IPS-15b (cell line): Measurements from ENCODE around the gene FAM110C.
A peak's percentile ranks its signal among the peaks of the same experiment; 100 is the strongest.
"Not testable (repeated sequence)": the region's sequence is repeated elsewhere in the genome, so short reads cannot be mapped to it uniquely, and the experiment has no call there.

ENCODE experiments used
- H3K27me3 ChIP-seq: one replicate; pipeline ENCODE4 v1.6.1; 2013; ENCODE audit warnings: low read length; ENCODE audit not compliant: control insufficient read depth, insufficient read depth
- H3K36me3 ChIP-seq: one replicate; pipeline ENCODE4 v1.6.1; 2013; ENCODE audit warnings: low read length; ENCODE audit not compliant: control insufficient read depth, insufficient read depth
- H3K4me1 ChIP-seq: one replicate; pipeline ENCODE4 v1.6.1; 2013; ENCODE audit warnings: mild to moderate bottlenecking, low read length; ENCODE audit not compliant: control insufficient read depth, insufficient read depth
- H3K4me3 ChIP-seq: one replicate; pipeline ENCODE4 v1.5.1; 2013; ENCODE audit warnings: low read depth, low read length
- H3K9ac ChIP-seq: one replicate; pipeline ENCODE4 v1.6.1; 2013; ENCODE audit warnings: low read depth, mild to moderate bottlenecking, low read length
- H3K9me3 ChIP-seq: one replicate; pipeline ENCODE4 v1.6.1; 2013; ENCODE audit warnings: mild to moderate bottlenecking, low read length; ENCODE audit not compliant: control insufficient read depth, insufficient read depth

FAM110C gene

GRCh38 chr2:46471-47345 lies at the start of gene FAM110C:
TSS of gene FAM110C (minus strand) at chr2:46505. CDS start at chr2:46385, 120 bp downstream.
- no peak within 1 kb of the TSS for H3K9ac ChIP-seq
- H3K27me3 ChIP-seq, result peaks cover 30% of the 10 kb centered on the region
- H3K4me3 ChIP-seq, result peak within 1 kb of the TSS; percentile 64
- no peaks in the 10 kb centered on the region for H3K4me1 ChIP-seq
- H3K9me3 ChIP-seq, result no peaks in the 10 kb centered on the region
- no peaks in the 10 kb centered on the region for H3K36me3 ChIP-seq

DNA sequence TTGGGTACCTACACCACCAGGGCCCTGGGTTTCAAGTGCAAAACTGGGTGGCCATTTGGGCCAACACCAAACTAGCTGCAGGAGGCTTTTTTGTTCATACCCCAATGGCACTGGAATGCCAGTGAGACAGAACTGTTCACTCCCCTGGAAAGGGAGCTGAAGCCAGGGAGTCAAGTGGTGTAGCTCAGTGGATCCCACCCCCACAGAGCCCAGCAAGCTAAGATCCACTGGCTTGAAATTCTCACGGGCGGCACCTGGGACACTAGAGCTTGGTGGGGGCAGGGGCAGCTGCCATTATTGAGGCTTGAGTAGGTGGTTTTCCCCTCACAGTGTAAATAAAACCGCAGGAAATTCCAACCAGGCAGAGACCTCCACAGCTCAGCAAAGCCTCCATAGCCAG lies 46.0 kb upstream of the FAM110C start:
- Histone ChIP-seq H3K4me1 (no peaks in the 10 kb centered on the region), H3K9ac (no peak overlapping the region), H3K36me3 (no peaks in the 10 kb centered on the region), H3K9me3 (no peaks in the 10 kb centered on the region), H3K27me3 (no peaks in the 10 kb centered on the region), H3K4me3 (no peak overlapping the region)

DNA sequence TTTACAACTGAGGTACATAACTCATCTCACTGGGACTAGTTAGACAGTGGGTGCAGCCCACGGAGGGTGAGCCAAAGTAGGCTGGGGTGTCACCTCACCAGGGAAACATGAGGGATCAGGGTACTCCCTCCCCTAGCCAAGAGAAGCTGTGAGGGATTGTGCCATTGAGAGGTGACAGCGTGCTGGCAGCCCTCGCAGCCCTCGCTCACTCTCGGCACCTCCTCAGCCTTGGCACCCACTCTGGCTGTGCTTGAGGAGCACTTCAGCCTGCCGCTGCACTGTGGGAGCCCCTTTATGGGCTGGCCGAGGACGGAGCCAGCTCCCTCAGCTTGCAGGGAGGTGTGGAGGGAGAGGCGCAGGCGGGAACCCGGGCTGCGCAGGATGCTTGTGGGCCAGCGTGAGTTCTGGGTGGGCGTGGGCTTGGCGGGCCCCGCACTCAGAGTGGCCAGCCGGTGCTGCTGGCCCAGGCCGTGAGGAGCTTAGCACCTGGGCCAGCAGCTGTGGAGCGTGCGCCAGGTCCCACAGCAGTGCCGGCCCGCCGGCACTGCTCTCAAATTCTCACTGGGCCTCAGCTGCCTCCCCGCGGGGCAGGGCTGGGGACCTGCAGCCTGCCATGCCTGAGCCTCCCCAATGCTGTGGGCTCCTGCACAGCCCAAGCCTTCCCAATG lies 44.5 kb upstream of the FAM110C start:
- no peak overlapping the region for H3K4me3 ChIP-seq
- H3K36me3 ChIP-seq, result no peaks in the 10 kb centered on the region
- H3K4me1 ChIP-seq, result no peaks in the 10 kb centered on the region
- no peaks in the 10 kb centered on the region for H3K27me3 ChIP-seq
- H3K9ac ChIP-seq, result no peak overlapping the region
- H3K9me3 ChIP-seq, result no peaks in the 10 kb centered on the region

- H3K4me3 ChIP-seq, result no peak overlapping the region
- no peaks in the 10 kb centered on the region for H3K27me3 ChIP-seq
- no peak overlapping the region for H3K9ac ChIP-seq
- H3K9me3 ChIP-seq, result no peaks in the 10 kb centered on the region
- no peaks in the 10 kb centered on the region for H3K36me3 ChIP-seq
- peaks cover 2% of the 10 kb centered on the region for H3K4me1 ChIP-seq
Observed at GRCh38 chr2:85761-86160, 39.5 kb upstream of the FAM110C start.

- Histone ChIP-seq H3K4me3 (no peak overlapping the region), H3K9me3 (no peaks in the 10 kb centered on the region), H3K36me3 (no peaks in the 10 kb centered on the region), H3K9ac (no peak overlapping the region), H3K27me3 (no peaks in the 10 kb centered on the region), H3K4me1 (peaks cover 13% of the 10 kb centered on the region)
Observed at GRCh38 chr2:84121-84520, 37.8 kb upstream of the FAM110C start.

DNA sequence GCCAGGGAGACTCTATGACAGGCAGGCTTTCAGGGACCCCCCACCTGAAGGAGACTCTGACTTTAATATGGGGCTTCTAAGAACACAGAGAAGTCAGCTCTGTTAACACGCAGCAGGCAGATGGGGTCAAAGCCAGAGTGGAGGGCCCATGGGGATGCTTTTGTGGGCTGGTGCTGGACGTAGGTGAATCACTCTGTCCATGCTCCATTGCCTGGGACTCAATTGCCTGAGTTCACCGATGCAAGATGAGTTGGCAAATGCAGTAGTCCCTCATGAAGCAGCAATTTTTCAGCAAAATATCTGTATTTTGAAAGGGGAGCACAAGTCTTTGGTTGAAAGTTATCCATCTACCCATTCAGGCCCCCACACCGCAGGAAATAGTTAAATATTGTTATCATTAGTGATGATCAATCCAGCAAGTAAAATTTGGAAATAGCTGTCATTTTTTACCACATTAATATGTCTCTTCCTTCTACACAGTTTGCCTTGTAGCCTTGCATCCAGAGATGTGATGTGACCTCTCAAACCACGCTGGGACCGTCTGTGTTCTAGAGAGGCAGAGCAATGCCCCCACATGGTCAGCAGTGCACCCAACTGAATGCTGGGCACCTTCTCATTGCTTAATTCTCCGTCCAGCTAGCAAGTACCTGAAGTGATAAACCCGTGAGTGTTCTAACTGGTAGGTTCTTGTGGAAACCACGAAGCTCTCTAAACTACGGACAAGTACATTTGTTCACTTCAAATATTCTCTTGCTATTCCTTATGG lies 34.8 kb upstream of the FAM110C start:
- no peak overlapping the region for H3K9ac ChIP-seq
- H3K27me3 ChIP-seq, result no peaks in the 10 kb centered on the region
- peaks cover 13% of the 10 kb centered on the region for H3K4me1 ChIP-seq
- no peaks in the 10 kb centered on the region for H3K9me3 ChIP-seq
- H3K4me3 ChIP-seq, result no peak overlapping the region
- no peaks in the 10 kb centered on the region for H3K36me3 ChIP-seq

DNA sequence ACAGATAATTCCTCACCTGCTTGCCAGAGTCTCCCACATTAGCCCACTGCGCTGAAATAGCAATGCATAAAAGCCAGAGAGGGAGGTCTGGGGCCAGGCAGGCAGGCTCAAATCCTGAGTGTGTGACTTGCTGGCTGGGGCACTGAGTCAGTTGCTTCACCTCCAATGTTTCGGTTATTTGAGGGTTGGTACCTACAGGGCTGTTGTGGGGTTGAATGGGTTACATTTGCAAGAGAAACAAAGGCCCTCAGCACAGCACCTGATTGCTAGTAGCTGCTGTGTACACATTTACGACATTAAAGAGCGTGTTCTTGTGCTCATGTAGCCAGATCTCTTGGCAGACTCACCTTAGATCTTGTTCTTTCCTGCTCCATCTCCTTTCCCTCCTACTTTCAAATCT lies 34.1 kb upstream of the FAM110C start:
- Histone ChIP-seq H3K4me3 (no peak overlapping the region), H3K36me3 (no peaks in the 10 kb centered on the region), H3K9ac (peak overlapping the region; percentile 47), H3K9me3 (no peaks in the 10 kb centered on the region), H3K4me1 (peaks cover 13% of the 10 kb centered on the region), H3K27me3 (no peaks in the 10 kb centered on the region)

DNA sequence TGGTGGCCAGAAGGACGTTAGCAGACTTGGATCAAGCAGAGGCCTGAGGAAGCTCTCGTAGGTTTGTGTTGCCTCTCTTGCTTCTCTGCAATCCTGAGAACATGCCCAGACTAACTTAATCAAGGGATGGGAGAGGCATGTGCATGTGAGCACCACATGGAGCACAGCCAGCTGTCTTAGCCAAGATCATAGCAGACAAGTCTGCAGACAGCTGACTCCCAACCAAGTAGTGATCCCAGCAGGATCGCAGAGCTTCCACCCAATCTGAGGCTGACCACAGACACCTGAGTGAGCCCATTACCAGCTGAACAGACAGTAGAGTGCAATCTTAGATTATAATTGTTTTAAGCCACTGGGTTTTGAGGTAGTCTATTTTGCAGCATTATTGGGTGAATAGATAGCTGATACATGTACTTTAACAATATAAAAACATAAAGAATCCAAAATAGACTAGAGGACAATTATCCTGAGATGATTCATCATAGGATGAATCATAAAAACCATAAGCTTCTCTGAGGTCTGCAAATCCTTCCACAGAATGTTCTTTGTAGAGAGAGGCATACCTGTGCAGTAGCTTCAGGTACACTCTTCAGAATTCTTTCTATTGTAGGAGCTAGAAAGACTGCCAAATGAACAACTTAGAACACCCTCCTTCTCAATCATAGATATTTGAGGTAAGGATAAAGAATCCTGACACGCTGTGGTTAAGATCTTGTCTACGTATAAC lies 25.2 kb upstream of the FAM110C start:
- no peaks in the 10 kb centered on the region for H3K36me3 ChIP-seq
- no peak overlapping the region for H3K9ac ChIP-seq
- peaks cover 3% of the 10 kb centered on the region for H3K27me3 ChIP-seq
- no peaks in the 10 kb centered on the region for H3K4me1 ChIP-seq
- H3K4me3 ChIP-seq, result no peak overlapping the region
- no peaks in the 10 kb centered on the region for H3K9me3 ChIP-seq

GRCh38 chr2:69366-70344 lies 23.4 kb upstream of the FAM110C start:
- no peaks in the 10 kb centered on the region for H3K9me3 ChIP-seq
- no peaks in the 10 kb centered on the region for H3K36me3 ChIP-seq
- H3K4me1 ChIP-seq, result peaks cover 9% of the 10 kb centered on the region
- no peak overlapping the region for H3K9ac ChIP-seq
- H3K4me3 ChIP-seq, result no peak overlapping the region
- peaks cover 3% of the 10 kb centered on the region for H3K27me3 ChIP-seq

DNA sequence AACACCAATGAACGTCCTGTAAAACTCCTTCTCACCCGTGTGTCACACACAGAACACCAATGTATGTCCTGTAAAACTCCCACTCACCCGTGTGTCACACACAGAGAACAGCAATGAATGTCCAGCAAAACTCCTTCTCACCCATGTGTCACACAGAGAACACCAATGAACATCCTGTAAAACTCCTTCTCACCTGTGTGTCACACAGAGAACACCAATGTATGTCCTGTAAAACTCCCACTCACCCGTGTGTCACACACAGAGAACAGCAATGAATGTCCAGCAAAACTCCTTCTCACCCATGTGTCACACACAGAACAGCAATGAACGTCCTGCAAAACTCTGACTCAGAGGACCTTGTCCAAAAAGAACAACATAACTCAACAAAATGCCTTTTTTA lies 22.3 kb upstream of the FAM110C start:
- not testable (repeated sequence) for H3K4me1 ChIP-seq, H3K36me3 ChIP-seq, H3K9ac ChIP-seq, H3K4me3 ChIP-seq, H3K9me3 ChIP-seq, H3K27me3 ChIP-seq
